Karpas-422 (cell line): ENCODE measurements around the gene BST2. TPM values are rescaled to one million over a fixed set of nuclear protein-coding genes. Genes with fewer than 3 reads are reported as not detected.

ENCODE experiments used
- DNase-seq: peaks from one replicate; pipeline ENCODE4 v3.0.0-alpha.2; 2015
- H2AFZ ChIP-seq: fragments of 200-600 bp; sonication (generic); 2 replicates; pipeline ENCODE4 v1.6.1; 2014; ENCODE audit warnings: antibody characterized with exemption, low read length, mixed read lengths
- H3K27ac ChIP-seq: fragments of 200-600 bp; sonication (generic); 2 replicates; pipeline ENCODE4 v1.5.1; 2014; ENCODE audit warnings: mild to moderate bottlenecking, low read length, moderate library complexity
- H3K27me3 ChIP-seq: fragments of 200-600 bp; sonication (generic); 2 replicates; pipeline ENCODE4 v1.6.1; 2014; ENCODE audit warnings: low read length, mixed read lengths
- H3K36me3 ChIP-seq: fragments of 200-600 bp; sonication (generic); 2 replicates; pipeline ENCODE4 v1.6.1; 2014; ENCODE audit warnings: low read length, mixed read lengths; ENCODE audit not compliant: insufficient read depth
- H3K4me1 ChIP-seq: fragments of 200-600 bp; sonication (generic); 2 replicates; pipeline ENCODE4 v1.6.1; 2014; ENCODE audit warnings: mild to moderate bottlenecking, low read length, mixed read lengths
- H3K4me2 ChIP-seq: fragments of 200-600 bp; sonication (generic); 2 replicates; pipeline ENCODE4 v1.6.1; 2014; ENCODE audit warnings: low read length, low read depth, mild to moderate bottlenecking; ENCODE audit not compliant: poor library complexity, severe bottlenecking
- H3K4me3 ChIP-seq: fragments of 200-600 bp; sonication (generic); 2 replicates; pipeline ENCODE4 v1.5.1; 2014; ENCODE audit warnings: mild to moderate bottlenecking, antibody characterized with exemption, low read length, mixed read lengths
- H3K79me2 ChIP-seq: fragments of 200-600 bp; sonication (generic); 2 replicates; pipeline ENCODE4 v1.6.1; 2014; ENCODE audit warnings: mild to moderate bottlenecking, low read length, mixed read lengths
- H3K9ac ChIP-seq: fragments of 200-600 bp; sonication (generic); 2 replicates; pipeline ENCODE4 v1.6.0; 2014; ENCODE audit warnings: low read length
- H3K9me2 ChIP-seq: fragments of 200-600 bp; sonication (generic), shearing (Covaris generic); replicated peaks from 2 replicates; pipeline ENCODE4 v1.6.0; 2014; ENCODE audit warnings: mild to moderate bottlenecking, low read length, moderate library complexity; ENCODE audit not compliant: insufficient read depth
- H3K9me3 ChIP-seq: fragments of 300-700, 200-600 bp; sonication (generic); 2 replicates; pipeline ENCODE4 v1.6.1; 2014; ENCODE audit warnings: low read length, mixed read lengths
- H4K20me1 ChIP-seq: fragments of 200-600 bp; sonication (generic); 2 replicates; pipeline ENCODE4 v1.6.1; 2014; ENCODE audit warnings: mild to moderate bottlenecking, antibody characterized with exemption, low read length, low read depth; ENCODE audit not compliant: insufficient read depth
- total RNA-seq: library from RNA; depleted of rRNA; stranded (reverse); fragments of >200 nt; shearing (Covaris generic); gene quantifications from 2 replicates; pipeline ENCODE4 v1.2.3, GENCODE V29; 2014; ENCODE audit warnings: low replicate concordance; rRNA removed

The BST2 gene, protein sequence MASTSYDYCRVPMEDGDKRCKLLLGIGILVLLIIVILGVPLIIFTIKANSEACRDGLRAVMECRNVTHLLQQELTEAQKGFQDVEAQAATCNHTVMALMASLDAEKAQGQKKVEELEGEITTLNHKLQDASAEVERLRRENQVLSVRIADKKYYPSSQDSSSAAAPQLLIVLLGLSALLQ
- 56.2 and 156 TPM in 2 replicates for total RNA-seq

DNA sequence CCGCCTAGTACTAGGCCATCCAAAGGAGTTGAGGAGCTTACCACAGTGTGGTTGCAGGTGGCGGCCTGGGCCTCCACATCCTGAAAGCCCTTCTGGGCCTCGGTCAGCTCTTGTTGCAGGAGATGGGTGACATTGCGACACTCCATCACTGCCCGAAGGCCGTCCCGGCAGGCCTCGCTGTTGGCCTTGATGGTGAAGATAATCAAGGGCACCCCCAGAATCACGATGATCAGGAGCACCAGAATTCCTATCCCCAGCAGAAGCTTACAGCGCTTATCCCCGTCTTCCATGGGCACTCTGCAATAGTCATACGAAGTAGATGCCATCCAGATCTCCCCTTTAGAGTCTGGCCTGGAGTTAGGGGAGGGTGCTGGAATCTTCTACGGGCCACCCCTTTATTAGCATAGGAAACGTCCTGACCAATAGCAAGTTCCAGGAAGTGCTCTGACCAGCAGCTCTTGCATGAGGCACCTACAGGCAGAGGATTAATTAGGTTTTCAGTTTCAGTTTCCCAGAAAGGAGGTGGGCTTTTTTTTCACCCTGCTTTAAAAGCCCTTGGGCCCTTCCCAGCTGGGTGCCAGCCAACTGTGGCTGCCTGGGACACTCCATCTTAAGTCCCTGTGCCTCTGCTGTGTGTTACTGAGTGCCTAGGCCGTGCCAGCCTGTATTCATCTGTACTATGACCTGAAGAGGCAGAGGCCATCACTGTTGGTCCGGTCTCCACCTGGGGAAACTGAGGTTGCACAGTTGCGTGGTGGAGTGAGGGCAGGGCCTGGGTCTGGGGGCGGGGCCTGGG is at the start of gene BST2:
BST2 (minus strand) TSS at position 381 of the 796 bp plus-strand sequence; CDS start at position 326, 55 bp downstream.
- Histone ChIP-seq H3K9ac (peak within 1 kb of the TSS; percentile 91), H3K9me2 (no peaks in the 10 kb centered on the region), H4K20me1 (peaks cover 3% of the 10 kb centered on the region; the same call in 1 of the 2 replicates), H3K27ac (peak within 1 kb of the TSS; percentile 96), H3K4me2 (peak within 1 kb of the TSS; percentile 89), H3K36me3 (peaks cover 12% of the 10 kb centered on the region), H3K4me3 (peak within 1 kb of the TSS; percentile 79), H3K27me3 (no peaks in the 10 kb centered on the region), H3K4me1 (peaks cover 37% of the 10 kb centered on the region), H3K9me3 (no peaks in the 10 kb centered on the region), H2AFZ (0 out of 2 replicates have a peak within 1 kb of the TSS, but pooled peaks have one; percentile 23), H3K79me2 (peaks cover 52% of the 10 kb centered on the region)
- peak; percentile 96 for DNase-seq

DNA sequence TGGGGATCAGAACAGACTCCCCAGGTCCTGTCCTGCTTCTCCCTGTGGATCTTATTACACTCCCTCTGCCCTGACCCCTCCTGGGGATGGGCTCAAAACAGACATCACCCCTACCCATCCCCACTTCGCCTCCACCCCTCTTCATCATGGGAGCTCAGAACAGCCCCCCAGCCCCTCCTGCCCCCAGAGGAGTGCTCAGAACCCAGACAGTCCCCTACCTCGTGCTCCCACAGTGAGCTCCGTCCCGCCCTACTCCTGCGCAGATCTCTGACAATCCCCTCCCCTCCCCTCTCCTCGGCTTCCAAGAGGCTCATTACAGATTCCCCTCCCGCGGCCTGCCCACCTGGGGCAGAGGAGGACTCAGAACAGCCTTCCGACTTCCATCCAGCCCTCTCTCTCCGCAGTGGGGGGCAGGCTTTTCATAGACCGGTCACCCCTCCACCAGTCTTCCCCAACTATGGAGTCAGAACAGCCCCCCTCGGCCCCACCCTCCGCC is 49.2 kb upstream of the BST2 start:
- H3K9ac ChIP-seq = no peak overlapping the region
- no peaks in the 10 kb centered on the region for H3K4me1 ChIP-seq

DNA sequence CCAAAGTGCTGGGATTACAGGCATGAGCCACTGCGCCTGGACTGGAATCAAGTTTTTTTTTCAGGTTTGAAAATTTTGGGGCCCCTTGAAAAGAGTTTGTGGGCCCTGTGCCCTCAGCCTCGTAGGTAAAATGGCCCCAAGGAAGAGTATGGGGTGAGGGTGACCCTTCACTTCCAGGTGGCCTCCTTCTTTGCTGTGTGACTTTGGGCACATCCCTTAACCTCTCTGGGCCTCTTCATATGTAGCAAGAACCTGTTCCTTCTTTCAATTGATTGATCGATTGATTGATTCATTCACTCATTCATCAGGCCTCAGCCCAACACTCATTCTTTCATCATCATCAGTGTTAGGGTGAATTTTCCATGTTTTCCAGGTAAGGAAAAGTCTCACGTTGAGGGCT is 46.4 kb upstream of the BST2 start:
- Histone ChIP-seq H3K27me3 (no peaks in the 10 kb centered on the region), H3K9ac (no peak overlapping the region)

More for the DNA sequence above, 49.2 kb upstream of the BST2 start:
- Histone ChIP-seq H3K4me3 (no peak overlapping the region), H3K36me3 (no peaks in the 10 kb centered on the region), H3K9me2 (no peaks in the 10 kb centered on the region), H4K20me1 (no peaks in the 10 kb centered on the region), H2AFZ (no peak overlapping the region), H3K9me3 (no peaks in the 10 kb centered on the region), H3K27me3 (no peaks in the 10 kb centered on the region), H3K27ac (no peak overlapping the region), H3K79me2 (no peaks in the 10 kb centered on the region), H3K4me2 (no peak overlapping the region)
- DNase-seq = no peak

DNA sequence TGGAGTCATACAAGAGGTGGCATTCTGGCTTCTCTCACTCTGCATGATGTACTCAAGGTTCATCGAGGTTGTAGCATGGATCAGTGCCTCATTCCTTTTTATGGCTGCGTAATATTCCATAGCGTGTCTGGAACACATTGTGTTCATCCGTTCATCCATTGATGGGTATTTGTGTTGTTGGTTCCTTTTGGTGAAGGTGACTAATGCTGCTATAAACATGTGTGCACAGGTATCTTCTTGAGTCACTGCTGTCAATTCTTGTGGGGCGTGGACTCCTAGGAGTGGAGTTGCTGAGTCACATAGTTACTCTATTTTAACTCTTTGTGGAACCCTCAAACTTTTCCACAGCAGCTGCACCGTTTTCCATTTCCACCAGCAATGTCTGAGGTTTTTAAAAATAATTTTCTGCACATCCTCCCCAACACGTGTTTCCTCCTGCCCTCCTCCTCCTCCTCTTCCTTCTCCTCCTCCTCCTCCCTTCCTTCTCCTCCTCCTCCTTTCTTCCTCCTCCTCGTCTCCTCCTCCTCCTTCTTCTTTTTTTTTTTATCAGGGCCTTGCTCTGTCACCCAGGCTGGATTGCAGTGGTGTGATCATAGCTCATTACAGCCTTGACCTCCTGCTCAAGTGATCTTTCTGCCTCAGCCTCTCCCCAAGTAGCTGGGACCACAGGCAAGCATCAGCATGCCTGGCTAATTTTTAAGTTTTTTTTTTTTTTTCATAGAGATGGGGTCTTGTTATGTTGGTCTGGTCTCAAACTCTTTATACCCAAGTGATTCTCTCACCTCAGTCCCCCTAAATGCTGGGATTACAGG is 45.0 kb upstream of the BST2 start:
- Histone ChIP-seq H3K79me2 (no peaks in the 10 kb centered on the region), H3K27me3 (no peaks in the 10 kb centered on the region), H3K4me1 (no peaks in the 10 kb centered on the region), H3K4me2 (no peak overlapping the region), H3K27ac (no peak overlapping the region), H4K20me1 (no peaks in the 10 kb centered on the region), H3K4me3 (no peak overlapping the region), H3K9me3 (no peaks in the 10 kb centered on the region), H3K9ac (no peak overlapping the region), H3K36me3 (no peaks in the 10 kb centered on the region), H2AFZ (no peak overlapping the region), H3K9me2 (no peaks in the 10 kb centered on the region)
- DNase-seq = no peak

More for the DNA sequence above, 46.4 kb upstream of the BST2 start:
- Histone ChIP-seq H3K9me3 (no peaks in the 10 kb centered on the region), H3K4me3 (no peak overlapping the region), H3K79me2 (no peaks in the 10 kb centered on the region), H4K20me1 (no peaks in the 10 kb centered on the region), H3K4me2 (no peak overlapping the region), H3K9me2 (no peaks in the 10 kb centered on the region), H2AFZ (no peak overlapping the region), H3K4me1 (no peaks in the 10 kb centered on the region), H3K36me3 (no peaks in the 10 kb centered on the region), H3K27ac (no peak overlapping the region)
- no peak for DNase-seq

DNA sequence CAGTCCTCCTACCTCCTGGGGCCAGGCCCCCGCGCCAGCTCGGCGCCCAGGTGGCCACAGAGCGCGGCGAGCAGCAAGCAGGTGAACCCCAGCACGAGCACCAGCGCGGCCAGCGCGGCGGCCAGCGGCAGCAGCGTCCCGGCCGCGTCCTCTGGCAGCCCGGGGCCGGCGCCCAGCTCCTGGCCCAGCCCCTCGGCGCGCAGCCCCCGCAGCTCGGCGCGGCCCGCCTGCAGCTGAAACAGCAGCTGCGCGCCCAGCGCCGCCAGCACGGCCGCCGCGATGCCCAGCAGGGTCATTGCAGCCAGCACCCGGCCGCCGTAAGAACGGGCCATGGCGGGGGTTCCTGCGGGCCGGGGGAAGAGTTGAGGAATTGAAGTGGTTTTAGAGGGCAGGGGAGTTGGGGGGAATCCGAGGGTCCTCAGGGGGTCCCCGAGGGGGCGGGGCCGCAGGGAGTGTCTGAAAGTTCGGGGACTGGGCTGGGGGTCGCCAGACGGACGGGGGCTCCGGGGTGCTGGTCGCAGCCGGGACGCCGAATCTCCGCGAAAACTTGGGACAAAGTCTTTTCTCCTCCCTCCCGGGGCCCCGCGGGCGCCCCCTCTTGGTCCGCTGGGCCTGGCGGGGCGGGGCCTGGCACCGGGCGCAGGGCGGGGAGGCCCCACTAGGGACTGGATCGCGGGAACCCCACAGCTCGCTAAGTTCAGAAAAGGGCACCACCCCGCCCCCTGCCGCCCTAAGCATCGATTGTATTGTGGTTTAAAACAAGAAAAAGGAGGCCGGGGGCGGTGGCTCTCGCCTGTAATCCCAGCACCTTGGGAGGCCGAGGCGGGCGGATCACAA is 42.9 kb upstream of the BST2 start, which contains the start of gene TMEM221:
TMEM221 (minus strand) TSS at position 538 of the 837 bp plus-strand sequence; CDS start at position 332, 206 bp downstream.
- H3K27ac ChIP-seq = no peak within 1 kb of the TSS
- no peak within 1 kb of the TSS for H2AFZ ChIP-seq
- no peak within 1 kb of the TSS for H3K9ac ChIP-seq
- no peaks in the 10 kb centered on the region for H3K4me1 ChIP-seq
- no peaks in the 10 kb centered on the region for H3K79me2 ChIP-seq
- H4K20me1 ChIP-seq = no peaks in the 10 kb centered on the region
- H3K9me2 ChIP-seq = no peaks in the 10 kb centered on the region
- H3K9me3 ChIP-seq = no peaks in the 10 kb centered on the region
- no peaks in the 10 kb centered on the region for H3K36me3 ChIP-seq
- peak; percentile 68 for DNase-seq
- H3K4me2 ChIP-seq = no peak within 1 kb of the TSS
- no peak within 1 kb of the TSS for H3K4me3 ChIP-seq
- no peaks in the 10 kb centered on the region for H3K27me3 ChIP-seq

DNA sequence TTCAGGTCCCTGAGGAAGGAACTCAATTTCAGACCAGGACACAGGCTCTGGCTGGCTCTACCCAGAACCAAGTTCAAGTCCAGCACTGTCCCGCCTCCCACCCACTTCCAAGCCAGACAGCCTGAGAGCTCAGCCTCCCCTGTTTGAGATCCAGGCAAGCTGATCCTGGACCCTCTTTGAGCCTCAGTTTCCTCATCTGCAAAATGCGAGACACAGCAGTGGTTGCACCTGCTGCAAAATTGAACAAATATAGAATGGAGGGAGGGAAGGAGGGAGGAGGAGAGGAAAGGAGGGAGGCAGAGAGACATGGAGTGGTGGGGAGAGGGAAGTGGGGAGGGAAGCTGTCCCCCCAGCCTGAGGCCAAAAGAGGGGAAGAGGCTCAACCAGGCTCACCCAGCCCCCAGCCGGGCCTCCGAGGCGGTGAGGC is 42.3 kb upstream of the BST2 start:
- no peak for DNase-seq
- Histone ChIP-seq H3K27me3 (no peaks in the 10 kb centered on the region), H3K9me3 (no peaks in the 10 kb centered on the region), H3K79me2 (no peaks in the 10 kb centered on the region), H3K27ac (no peak overlapping the region), H3K9me2 (no peaks in the 10 kb centered on the region), H3K4me2 (no peak overlapping the region), H3K9ac (no peak overlapping the region), H2AFZ (no peak overlapping the region), H4K20me1 (no peaks in the 10 kb centered on the region), H3K4me3 (no peak overlapping the region), H3K4me1 (no peaks in the 10 kb centered on the region), H3K36me3 (no peaks in the 10 kb centered on the region)

DNA sequence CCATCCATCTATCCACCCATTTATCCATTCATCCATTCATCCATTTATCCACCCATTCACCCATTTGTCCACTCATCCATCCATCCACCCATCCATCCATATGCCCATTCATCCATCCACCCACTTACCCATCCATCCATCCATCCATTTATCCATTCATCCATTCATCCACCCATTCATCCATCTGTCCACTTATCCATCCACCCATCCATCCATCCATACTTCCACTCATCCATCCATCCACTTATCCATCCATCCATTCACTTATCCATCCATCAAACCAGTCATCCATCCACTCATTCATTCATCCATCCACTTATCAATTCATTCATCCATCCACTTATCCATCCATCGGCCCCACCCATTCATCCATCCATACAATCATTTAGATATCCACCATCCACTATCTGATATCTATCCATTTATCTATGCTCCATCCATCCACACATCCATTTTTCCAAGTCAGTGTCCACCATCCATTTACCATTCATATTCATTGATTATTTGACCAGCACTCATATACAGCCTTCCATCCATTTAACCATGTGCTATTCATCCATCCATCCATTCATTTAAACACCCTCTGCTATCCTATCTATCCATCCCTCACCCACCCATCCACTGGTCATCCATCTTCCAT is 40.2 kb upstream of the BST2 start:
- Histone ChIP-seq H3K27me3 (no peaks in the 10 kb centered on the region), H3K4me1 (no peaks in the 10 kb centered on the region), H4K20me1 (no peaks in the 10 kb centered on the region), H3K9me3 (peaks cover 3% of the 10 kb centered on the region; the same call in 1 of the 2 replicates), H3K9me2 (no peaks in the 10 kb centered on the region), H2AFZ (no peak overlapping the region), H3K36me3 (no peaks in the 10 kb centered on the region), H3K27ac (no peak overlapping the region), H3K9ac (no peak overlapping the region), H3K4me2 (no peak overlapping the region), H3K4me3 (no peak overlapping the region), H3K79me2 (no peaks in the 10 kb centered on the region)
- DNase-seq = no peak
